GM21737 (cell line): ENCODE data around the gene EEF1AKMT3.

Experiments used
- ATAC-seq: cut with Tn5 transposase; IDR thresholded peaks from one replicate; pipeline ENCODE4 v1.9.1; 2021; ENCODE audit warnings: mild to moderate bottlenecking, moderate library complexity; ENCODE audit not compliant: unreplicated experiment

EEF1AKMT3 gene

GRCh38 chr12:57782243-57782607, 9.8 kb downstream of the EEF1AKMT3 start:
- no peak for ATAC-seq

GRCh38 chr12:57782608-57783465, 10.4 kb downstream of the EEF1AKMT3 start, which contains the start of gene TSFM:
TSS of gene TSFM (plus strand) at chr12:57782787. CDS start at chr12:57782802, 15 bp downstream.
- peak; percentile 88 for ATAC-seq

- ATAC-seq: no peak
Measured at GRCh38 chr12:57783466-57783801, 11.0 kb downstream of the EEF1AKMT3 start.

- ATAC-seq: no peak
Measured at GRCh38 chr12:57783861-57784260, 11.4 kb downstream of the EEF1AKMT3 start.

- ATAC-seq: no peak
Measured at GRCh38 chr12:57793920-57794319, 21.5 kb downstream of the EEF1AKMT3 start.

- no peak for ATAC-seq
Measured at GRCh38 chr12:57795354-57795753, 22.9 kb downstream of the EEF1AKMT3 start.

- ATAC-seq: no peak
Measured at GRCh38 chr12:57796996-57797395, 24.6 kb downstream of the EEF1AKMT3 start.

- ATAC-seq: no peak
Measured at GRCh38 chr12:57797933-57798332, 25.5 kb downstream of the EEF1AKMT3 start.

- no peak for ATAC-seq
Measured at GRCh38 chr12:57800965-57801364, 28.6 kb downstream of the EEF1AKMT3 start.

- ATAC-seq: no peak
Measured at GRCh38 chr12:57802607-57803006, 30.2 kb downstream of the EEF1AKMT3 start.

- ATAC-seq: no peak
Measured at GRCh38 chr12:57803319-57803893, 31.0 kb downstream of the EEF1AKMT3 start.

GRCh38 chr12:57806677-57807076, 34.3 kb downstream of the EEF1AKMT3 start:
- no peak for ATAC-seq

GRCh38 chr12:57807285-57807684, 34.9 kb downstream of the EEF1AKMT3 start:
- ATAC-seq: no peak

GRCh38 chr12:57808351-57808750, 35.9 kb downstream of the EEF1AKMT3 start:
- no peak for ATAC-seq

GRCh38 chr12:57809425-57809824, 37.0 kb downstream of the EEF1AKMT3 start:
- no peak for ATAC-seq

- no peak for ATAC-seq
Measured at GRCh38 chr12:57810450-57810849, 38.0 kb downstream of the EEF1AKMT3 start.

GRCh38 chr12:57811028-57811755, 38.8 kb downstream of the EEF1AKMT3 start:
- no peak for ATAC-seq

- no peak for ATAC-seq
Measured at GRCh38 chr12:57813111-57813970, 40.9 kb downstream of the EEF1AKMT3 start.

- ATAC-seq: no peak
Measured at GRCh38 chr12:57813971-57814772, 41.8 kb downstream of the EEF1AKMT3 start.
